GM12864 (cell line): ENCODE measurements around the gene GNB1L.
"Not testable (repeated sequence)": the region's sequence is repeated elsewhere in the genome, so short reads cannot be mapped to it uniquely, and the experiment has no call there.

Experiments used
- DNase-seq: peaks from one replicate; pipeline ENCODE4 v3.0.0-alpha.2; 2011; ENCODE audit warnings: low read depth
- H3K4me3 ChIP-seq: 2 replicates; pipeline ENCODE4 v1.5.1; 2011; ENCODE audit warnings: mild to moderate bottlenecking, low read depth, low read length, control low read depth
- TF ChIP-seq, protein P1 (sequence below): IDR thresholded peaks from 2 replicates; pipeline ENCODE4 v1.5.1; 2011; ENCODE audit warnings: low read depth, mild to moderate bottlenecking, moderate library complexity, low read length, control low read depth, inconsistent platforms; ENCODE audit errors: missing control alignments

GNB1L gene

DNA sequence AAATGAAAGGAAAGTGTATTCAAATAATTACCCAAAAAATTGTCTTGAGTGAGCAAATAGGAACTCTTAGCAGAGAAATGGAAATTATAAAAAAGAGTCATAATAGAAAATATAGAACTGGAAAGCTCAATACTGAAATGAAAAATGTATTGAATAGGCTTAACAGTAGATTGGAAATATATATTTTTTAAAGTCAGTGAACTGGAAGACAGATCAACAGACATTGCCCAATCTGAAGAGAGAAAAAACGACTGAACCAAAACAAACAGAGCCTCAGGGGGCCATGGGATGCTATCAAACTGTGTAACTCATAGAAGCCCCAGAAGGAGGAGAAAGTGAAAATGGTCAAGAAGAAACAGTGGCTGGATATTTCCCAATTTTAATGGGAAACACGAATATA, 61.5 kb downstream of the GNB1L start:
- H3K4me3 ChIP-seq, result no peak overlapping the region
- no peak for DNase-seq
- TF ChIP-seq, protein P1, sequence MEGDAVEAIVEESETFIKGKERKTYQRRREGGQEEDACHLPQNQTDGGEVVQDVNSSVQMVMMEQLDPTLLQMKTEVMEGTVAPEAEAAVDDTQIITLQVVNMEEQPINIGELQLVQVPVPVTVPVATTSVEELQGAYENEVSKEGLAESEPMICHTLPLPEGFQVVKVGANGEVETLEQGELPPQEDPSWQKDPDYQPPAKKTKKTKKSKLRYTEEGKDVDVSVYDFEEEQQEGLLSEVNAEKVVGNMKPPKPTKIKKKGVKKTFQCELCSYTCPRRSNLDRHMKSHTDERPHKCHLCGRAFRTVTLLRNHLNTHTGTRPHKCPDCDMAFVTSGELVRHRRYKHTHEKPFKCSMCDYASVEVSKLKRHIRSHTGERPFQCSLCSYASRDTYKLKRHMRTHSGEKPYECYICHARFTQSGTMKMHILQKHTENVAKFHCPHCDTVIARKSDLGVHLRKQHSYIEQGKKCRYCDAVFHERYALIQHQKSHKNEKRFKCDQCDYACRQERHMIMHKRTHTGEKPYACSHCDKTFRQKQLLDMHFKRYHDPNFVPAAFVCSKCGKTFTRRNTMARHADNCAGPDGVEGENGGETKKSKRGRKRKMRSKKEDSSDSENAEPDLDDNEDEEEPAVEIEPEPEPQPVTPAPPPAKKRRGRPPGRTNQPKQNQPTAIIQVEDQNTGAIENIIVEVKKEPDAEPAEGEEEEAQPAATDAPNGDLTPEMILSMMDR, result no peak

- H3K4me3 ChIP-seq, DNase-seq: not testable (repeated sequence)
Observed at GRCh38 chr22:19792383-19792896, 62.2 kb downstream of the GNB1L start.

GRCh38 chr22:19791894-19792293, 62.8 kb downstream of the GNB1L start:
- H3K4me3 ChIP-seq, result no peak overlapping the region
- DNase-seq, result no peak
- TF ChIP-seq, protein P1, result no peak

- TF ChIP-seq, protein P1, result no peak
- H3K4me3 ChIP-seq, result no peak overlapping the region
- DNase-seq, result no peak
Observed at GRCh38 chr22:19791243-19791642, 63.4 kb downstream of the GNB1L start.

DNA sequence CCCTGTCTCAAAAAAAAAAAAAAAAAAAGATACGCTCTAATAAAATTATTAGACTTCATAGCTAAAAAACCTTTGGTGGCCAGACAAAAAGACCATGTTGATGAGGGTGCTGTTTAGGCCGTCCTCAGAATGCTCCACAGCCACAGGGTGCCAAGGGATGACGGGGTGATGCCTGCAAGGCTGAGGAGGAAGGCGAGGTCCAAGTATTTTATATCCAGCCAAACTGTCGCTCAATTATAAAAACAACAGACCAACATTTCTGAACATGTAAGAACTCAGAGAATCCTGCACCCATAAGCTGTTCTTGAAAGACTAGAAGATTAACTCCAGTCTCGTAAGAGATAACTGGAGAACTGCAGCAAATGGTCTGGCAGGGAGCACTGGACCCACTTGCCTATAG, 64.8 kb downstream of the GNB1L start:
- H3K4me3 ChIP-seq, result no peak overlapping the region
- TF ChIP-seq, protein P1, result no peak
- DNase-seq, result no peak

GRCh38 chr22:19789406-19789805, 65.3 kb downstream of the GNB1L start:
- H3K4me3 ChIP-seq, result no peak overlapping the region
- TF ChIP-seq, protein P1, result no peak
- no peak for DNase-seq

- no peak overlapping the region for H3K4me3 ChIP-seq
- DNase-seq, result no peak
- TF ChIP-seq, protein P1, result no peak
Observed at GRCh38 chr22:19788661-19789225, 65.9 kb downstream of the GNB1L start.
